ENCODE data around the gene MIA3. TPM values are rescaled to one million over a fixed set of nuclear protein-coding genes. Genes with fewer than 3 reads are reported as not detected.
A peak's percentile ranks its signal among the peaks of the same experiment; 100 is the strongest.
"Not testable (repeated sequence)": the region's sequence is repeated elsewhere in the genome, so short reads cannot be mapped to it uniquely, and the experiment has no call there.

Gene MIA3
- total and polyA plus RNA-seq, 5 donors from 2014 or later, result 48.5 to 87.1 (median 54.9) TPM

GRCh38 chr1:222609111-222609510 lies 8.8 kb upstream of the MIA3 start:
- DNase-seq; H3K36me3 Mint-ChIP-seq; H3K4me3 ChIP-seq (ENCODE audit: low read depth, low read length); H3K9me3 ChIP-seq (ENCODE audit: control insufficient read depth in 2 of 2, low read length in 2 of 2); H3K36me3 ChIP-seq (ENCODE audit: control insufficient read depth, insufficient read depth, low read length); H3K4me1 Mint-ChIP-seq; H3K4me3 Mint-ChIP-seq; H3K9me3 Mint-ChIP-seq; H3K4me1 ChIP-seq (ENCODE audit: control insufficient read depth, insufficient read depth, low read length, poor library complexity, severe bottlenecking); H3K27ac ChIP-seq (ENCODE audit: insufficient read depth, low read length, poor library complexity, severe bottlenecking); ATAC-seq (ENCODE audit: low read depth in 2 of 2): not testable (repeated sequence)
- H3K27me3 ChIP-seq (ENCODE audit: control insufficient read depth, insufficient read depth, low read length), result peaks cover 18% of the 10 kb centered on the region
- peak overlapping the region in 1 of 3 donors; percentile 39 for H3K27ac Mint-ChIP-seq
- peaks cover 44% of the 10 kb centered on the region for H3K27me3 Mint-ChIP-seq

- no peak overlapping the region for H3K27ac ChIP-seq (ENCODE audit: insufficient read depth, low read length, poor library complexity, severe bottlenecking)
- peaks cover 59% of the 10 kb centered on the region for H3K27me3 Mint-ChIP-seq
- H3K36me3 Mint-ChIP-seq, result no peaks in the 10 kb centered on the region
- H3K9me3 ChIP-seq (ENCODE audit: control insufficient read depth in 2 of 2, low read length in 2 of 2), result peaks cover 0 to 2% of the 10 kb centered on the region in 2 experiments
- ATAC-seq (ENCODE audit: low read depth in 2 of 2) (no peak), DNase-seq (no peak)
- no peak overlapping the region for H3K27ac Mint-ChIP-seq
- H3K4me3 ChIP-seq (ENCODE audit: low read depth, low read length), result no peak overlapping the region
- peaks cover 32% of the 10 kb centered on the region for H3K27me3 ChIP-seq (ENCODE audit: control insufficient read depth, insufficient read depth, low read length)
- H3K36me3 ChIP-seq (ENCODE audit: control insufficient read depth, insufficient read depth, low read length), result no peaks in the 10 kb centered on the region
- H3K4me1 ChIP-seq (ENCODE audit: control insufficient read depth, insufficient read depth, low read length, poor library complexity, severe bottlenecking), result no peaks in the 10 kb centered on the region
- H3K4me3 Mint-ChIP-seq, result no peak overlapping the region
- peaks cover 0 to 5% (median 0%) of the 10 kb centered on the region in 4 donors for H3K4me1 Mint-ChIP-seq
- peaks cover 0 to 5% (median 1%) of the 10 kb centered on the region in 7 donors for H3K9me3 Mint-ChIP-seq
Observed at GRCh38 chr1:222610728-222611127, 7.2 kb upstream of the MIA3 start.

GRCh38 chr1:222613627-222614026 lies 4.3 kb upstream of the MIA3 start:
- peaks cover 0 to 5% (median 1%) of the 10 kb centered on the region in 7 donors for H3K9me3 Mint-ChIP-seq
- no peaks in the 10 kb centered on the region for H3K36me3 ChIP-seq (ENCODE audit: control insufficient read depth, insufficient read depth, low read length)
- H3K9me3 ChIP-seq (ENCODE audit: control insufficient read depth in 2 of 2, low read length in 2 of 2), result peaks cover 0 to 2% of the 10 kb centered on the region in 2 experiments
- no peaks in the 10 kb centered on the region for H3K36me3 Mint-ChIP-seq
- H3K27ac ChIP-seq (ENCODE audit: insufficient read depth, low read length, poor library complexity, severe bottlenecking), result no peak overlapping the region
- H3K27ac Mint-ChIP-seq, result no peak overlapping the region
- peaks cover 32% of the 10 kb centered on the region for H3K27me3 ChIP-seq (ENCODE audit: control insufficient read depth, insufficient read depth, low read length)
- H3K4me1 ChIP-seq (ENCODE audit: control insufficient read depth, insufficient read depth, low read length, poor library complexity, severe bottlenecking), result peaks cover 8% of the 10 kb centered on the region
- no peak overlapping the region for H3K4me3 ChIP-seq (ENCODE audit: low read depth, low read length)
- H3K4me3 Mint-ChIP-seq, result no peak overlapping the region
- peaks cover 2 to 12% (median 6%) of the 10 kb centered on the region in 4 donors for H3K4me1 Mint-ChIP-seq
- DNase-seq (no peak), ATAC-seq (ENCODE audit: low read depth in 2 of 2) (no peak)
- H3K27me3 Mint-ChIP-seq, result peaks cover 75% of the 10 kb centered on the region

- H3K27ac ChIP-seq (ENCODE audit: insufficient read depth, low read length, poor library complexity, severe bottlenecking), result no peak overlapping the region
- ATAC-seq (ENCODE audit: low read depth in 2 of 2) (no peak), DNase-seq (no peak)
- H3K9me3 Mint-ChIP-seq, result peaks cover 0 to 2% (median 0%) of the 10 kb centered on the region in 7 donors
- peaks cover 32% of the 10 kb centered on the region for H3K27me3 ChIP-seq (ENCODE audit: control insufficient read depth, insufficient read depth, low read length)
- peak overlapping the region in 2 of 3 donors; percentile 95 to 97 for H3K27ac Mint-ChIP-seq
- peaks cover 57% of the 10 kb centered on the region for H3K27me3 Mint-ChIP-seq
- H3K36me3 ChIP-seq (ENCODE audit: control insufficient read depth, insufficient read depth, low read length), result peaks cover 5% of the 10 kb centered on the region
- H3K9me3 ChIP-seq (ENCODE audit: control insufficient read depth in 2 of 2, low read length in 2 of 2), result peaks cover 0 to 2% of the 10 kb centered on the region in 2 experiments
- H3K4me1 Mint-ChIP-seq, result peaks cover 23 to 33% (median 27%) of the 10 kb centered on the region in 4 donors
- peak overlapping the region; percentile 56 for H3K4me3 ChIP-seq (ENCODE audit: low read depth, low read length)
- peak overlapping the region; percentile 92 to 97 (median 94) for H3K4me3 Mint-ChIP-seq
- peaks cover 7% of the 10 kb centered on the region for H3K36me3 Mint-ChIP-seq
- H3K4me1 ChIP-seq (ENCODE audit: control insufficient read depth, insufficient read depth, low read length, poor library complexity, severe bottlenecking), result peaks cover 22% of the 10 kb centered on the region
Observed at GRCh38 chr1:222616525-222616924, 1.4 kb upstream of the MIA3 start.

- Histone ChIP-seq H3K36me3 (ENCODE audit: control insufficient read depth, insufficient read depth, low read length) (peaks cover 11% of the 10 kb centered on the region), H3K27me3 (ENCODE audit: control insufficient read depth, insufficient read depth, low read length) (peaks cover 30% of the 10 kb centered on the region), H3K4me1 (ENCODE audit: control insufficient read depth, insufficient read depth, low read length, poor library complexity, severe bottlenecking) (peaks cover 22% of the 10 kb centered on the region), H3K27ac (ENCODE audit: insufficient read depth, low read length, poor library complexity, severe bottlenecking) (peak overlapping the region; percentile 73), H3K9me3 (ENCODE audit: control insufficient read depth in 2 of 2, low read length in 2 of 2) (peaks cover 0 to 1% of the 10 kb centered on the region in 2 experiments), H3K4me3 (ENCODE audit: low read depth, low read length) (peak overlapping the region; percentile 56)
- DNase-seq, result peak; percentile 87 to 95 (median 93)
- peak overlapping the region; percentile 92 to 97 (median 94) for H3K4me3 Mint-ChIP-seq
- H3K36me3 Mint-ChIP-seq, result peaks cover 7% of the 10 kb centered on the region
- H3K27me3 Mint-ChIP-seq, result peaks cover 48% of the 10 kb centered on the region
- peaks cover 23 to 33% (median 27%) of the 10 kb centered on the region in 4 donors for H3K4me1 Mint-ChIP-seq
- ATAC-seq (ENCODE audit: low read depth in 2 of 2), result peak; percentile 88 to 90
- H3K27ac Mint-ChIP-seq, result peak overlapping the region; percentile 91 to 97 (median 95)
- H3K9me3 Mint-ChIP-seq, result peaks cover 0 to 2% (median 0%) of the 10 kb centered on the region in 7 donors
Observed at GRCh38 chr1:222617367-222617951, 438 bp upstream of the MIA3 start.

- peaks cover 20% of the 10 kb centered on the region for H3K36me3 Mint-ChIP-seq
- H3K27me3 ChIP-seq (ENCODE audit: control insufficient read depth, insufficient read depth, low read length), result peaks cover 15% of the 10 kb centered on the region
- peaks cover 24 to 40% (median 35%) of the 10 kb centered on the region in 4 donors for H3K4me1 Mint-ChIP-seq
- no peak overlapping the region for H3K27ac ChIP-seq (ENCODE audit: insufficient read depth, low read length, poor library complexity, severe bottlenecking)
- H3K9me3 Mint-ChIP-seq, result no peaks in the 10 kb centered on the region
- H3K27me3 Mint-ChIP-seq, result peaks cover 32% of the 10 kb centered on the region
- peak overlapping the region in 2 of 3 donors; percentile 85 to 90 for H3K27ac Mint-ChIP-seq
- H3K9me3 ChIP-seq (ENCODE audit: control insufficient read depth in 2 of 2, low read length in 2 of 2), result no peaks in the 10 kb centered on the region
- peaks cover 21% of the 10 kb centered on the region for H3K36me3 ChIP-seq (ENCODE audit: control insufficient read depth, insufficient read depth, low read length)
- peak overlapping the region; percentile 89 to 96 (median 93) for H3K4me3 Mint-ChIP-seq
- H3K4me1 ChIP-seq (ENCODE audit: control insufficient read depth, insufficient read depth, low read length, poor library complexity, severe bottlenecking), result peaks cover 22% of the 10 kb centered on the region
- H3K4me3 ChIP-seq (ENCODE audit: low read depth, low read length), result peak overlapping the region; percentile 65
- DNase-seq (peak in 1 of 3 donors; percentile 31), ATAC-seq (ENCODE audit: low read depth in 2 of 2) (no peak)
Observed at GRCh38 chr1:222618880-222619596, 1.1 kb downstream of the MIA3 start.

- Histone ChIP-seq H3K27me3 (ENCODE audit: control insufficient read depth, insufficient read depth, low read length) (no peaks in the 10 kb centered on the region), H3K4me3 (ENCODE audit: low read depth, low read length) (no peak overlapping the region), H3K36me3 (ENCODE audit: control insufficient read depth, insufficient read depth, low read length) (peaks cover 30% of the 10 kb centered on the region), H3K27ac (ENCODE audit: insufficient read depth, low read length, poor library complexity, severe bottlenecking) (no peak overlapping the region), H3K9me3 (ENCODE audit: control insufficient read depth in 2 of 2, low read length in 2 of 2) (no peaks in the 10 kb centered on the region), H3K4me1 (ENCODE audit: control insufficient read depth, insufficient read depth, low read length, poor library complexity, severe bottlenecking) (peaks cover 22% of the 10 kb centered on the region)
- H3K27ac Mint-ChIP-seq, result peak overlapping the region in 1 of 3 donors; percentile 52
- H3K9me3 Mint-ChIP-seq, result no peaks in the 10 kb centered on the region
- peak overlapping the region in 3 of 4 donors; percentile 5 to 96 (median 96) for H3K4me3 Mint-ChIP-seq
- ATAC-seq (ENCODE audit: low read depth in 2 of 2) (no peak), DNase-seq (no peak)
- H3K36me3 Mint-ChIP-seq, result peaks cover 25% of the 10 kb centered on the region
- H3K4me1 Mint-ChIP-seq, result peaks cover 24 to 44% (median 35%) of the 10 kb centered on the region in 4 donors
- peaks cover 17% of the 10 kb centered on the region for H3K27me3 Mint-ChIP-seq
Observed at GRCh38 chr1:222620566-222620965, 2.7 kb downstream of the MIA3 start.
